OCI-LY1 (cell line): ENCODE data around the gene CCDC14.

Experiments
- H2AFZ ChIP-seq: fragments of 200-600 bp; sonication (generic), shearing (Covaris generic); 2 replicates; pipeline ENCODE4 v1.6.0; 2014; ENCODE audit warnings: antibody characterized with exemption, mild to moderate bottlenecking, low read length
- H3F3A ChIP-seq: fragments of 200-600 bp; sonication (generic), shearing (Covaris generic); 2 replicates; pipeline ENCODE4 v1.6.0; 2014; ENCODE audit warnings: mild to moderate bottlenecking, antibody characterized with exemption, low read length, moderate library complexity; ENCODE audit not compliant: insufficient read depth
- H3K27ac ChIP-seq: fragments of 200-600 bp; sonication (generic); 2 replicates; pipeline ENCODE4 v1.5.1; 2014; ENCODE audit warnings: low read length, mixed run types, mild to moderate bottlenecking, low read depth; ENCODE audit not compliant: poor library complexity, severe bottlenecking
- H3K27me3 ChIP-seq: fragments of 200-600 bp; sonication (generic); 2 replicates; pipeline ENCODE4 v1.6.0; 2014; ENCODE audit warnings: antibody characterized with exemption, mild to moderate bottlenecking, low read length, moderate library complexity; ENCODE audit not compliant: insufficient read depth
- H3K36me3 ChIP-seq: fragments of 200-600 bp; sonication (generic); 2 replicates; pipeline ENCODE4 v1.6.1; 2014; ENCODE audit warnings: mild to moderate bottlenecking, antibody characterized with exemption, low read length, moderate library complexity, mixed read lengths; ENCODE audit not compliant: insufficient read depth
- H3K4me1 ChIP-seq: fragments of 200-600 bp; sonication (generic); 2 replicates; pipeline ENCODE4 v1.5.1; 2014; ENCODE audit warnings: mild to moderate bottlenecking, low read length, moderate library complexity; ENCODE audit not compliant: insufficient read depth, severe bottlenecking
- H3K4me2 ChIP-seq: fragments of 200-600 bp; sonication (generic), shearing (Covaris generic); 2 replicates; pipeline ENCODE4 v1.6.1; 2014; ENCODE audit warnings: low read length
- H3K4me3 ChIP-seq: fragments of 200-600 bp; sonication (generic); 2 replicates; pipeline ENCODE4 v1.5.1; 2014; ENCODE audit warnings: low read length, low read depth, mild to moderate bottlenecking, mixed read lengths; ENCODE audit not compliant: poor library complexity, severe bottlenecking
- H3K79me2 ChIP-seq: fragments of 200-600 bp; shearing (Covaris generic); 2 replicates; pipeline ENCODE4 v1.6.1; 2016; ENCODE audit warnings: mixed run types, low read length, mixed read lengths; ENCODE audit not compliant: insufficient read depth
- H3K9ac ChIP-seq: fragments of 200-600 bp; sonication (generic), shearing (Covaris generic); 2 replicates; pipeline ENCODE4 v1.6.1; 2014; ENCODE audit warnings: mild to moderate bottlenecking, low read length, mixed read lengths
- H3K9me2 ChIP-seq: fragments of 200-600 bp; sonication (generic), shearing (Covaris generic); 2 replicates; pipeline ENCODE4 v1.6.1; 2014; ENCODE audit warnings: low read depth, mild to moderate bottlenecking, low read length, mixed read lengths
- H3K9me3 ChIP-seq: fragments of 200-600 bp; shearing (Covaris generic); 2 replicates; pipeline ENCODE4 v1.6.1; 2014; ENCODE audit warnings: low read length, mixed read lengths
- H4K20me1 ChIP-seq: fragments of 200-600 bp; sonication (generic), shearing (Covaris generic); 2 replicates; pipeline ENCODE4 v1.6.0; 2016; ENCODE audit warnings: mild to moderate bottlenecking, low read length; ENCODE audit not compliant: insufficient read depth
- EZH2 ChIP-seq: fragments of 200-600 bp; sonication (generic), shearing (Covaris generic); IDR thresholded peaks from 2 replicates; pipeline ENCODE4 v1.8.0; 2017; ENCODE audit warnings: borderline replicate concordance, mixed run types, mild to moderate bottlenecking, antibody characterized with exemption, low read length, moderate library complexity, mixed read lengths
- TF ChIP-seq, protein P1 (sequence below): fragments of 200-600 bp; sonication (generic), shearing (Covaris generic); IDR thresholded peaks from 2 replicates; pipeline ENCODE4 v1.5.1; 2017; ENCODE audit warnings: mild to moderate bottlenecking, antibody characterized with exemption, low read length, moderate library complexity, mixed read lengths

Gene CCDC14

DNA sequence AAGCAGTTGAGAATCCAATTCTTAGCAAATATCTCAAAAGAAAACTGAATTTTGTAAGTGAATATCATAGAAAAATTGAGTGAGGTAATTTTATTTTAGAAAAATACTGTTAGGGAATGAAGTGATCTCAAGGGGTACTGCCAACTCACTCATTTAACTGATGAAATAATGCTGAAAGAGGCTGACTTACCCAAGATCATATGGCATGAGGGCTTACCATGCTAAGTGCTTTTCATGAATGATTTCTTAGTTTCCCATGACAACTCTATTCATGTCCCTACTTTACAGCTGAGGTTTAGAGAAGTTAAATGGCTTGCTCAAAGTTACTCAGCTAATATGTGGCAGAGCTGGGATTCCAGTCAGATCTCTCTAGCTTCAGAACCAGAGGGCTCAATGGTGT lies 30.6 kb downstream of the CCDC14 start:
- Histone ChIP-seq H3K9me2 (no peaks in the 10 kb centered on the region), H2AFZ (no peak overlapping the region), H3K9me3 (no peaks in the 10 kb centered on the region), H3K4me1 (no peaks in the 10 kb centered on the region), H4K20me1 (no peaks in the 10 kb centered on the region), H3F3A (no peaks in the 10 kb centered on the region; the same call in 1 of the 2 replicates), H3K27ac (no peak overlapping the region), H3K79me2 (no peaks in the 10 kb centered on the region), H3K27me3 (no peaks in the 10 kb centered on the region), H3K4me2 (no peak overlapping the region), H3K9ac (no peak overlapping the region), H3K4me3 (no peak overlapping the region), H3K36me3 (peaks cover 68% of the 10 kb centered on the region)
- TF ChIP-seq EZH2, result no peak
- TF ChIP-seq, protein P1, sequence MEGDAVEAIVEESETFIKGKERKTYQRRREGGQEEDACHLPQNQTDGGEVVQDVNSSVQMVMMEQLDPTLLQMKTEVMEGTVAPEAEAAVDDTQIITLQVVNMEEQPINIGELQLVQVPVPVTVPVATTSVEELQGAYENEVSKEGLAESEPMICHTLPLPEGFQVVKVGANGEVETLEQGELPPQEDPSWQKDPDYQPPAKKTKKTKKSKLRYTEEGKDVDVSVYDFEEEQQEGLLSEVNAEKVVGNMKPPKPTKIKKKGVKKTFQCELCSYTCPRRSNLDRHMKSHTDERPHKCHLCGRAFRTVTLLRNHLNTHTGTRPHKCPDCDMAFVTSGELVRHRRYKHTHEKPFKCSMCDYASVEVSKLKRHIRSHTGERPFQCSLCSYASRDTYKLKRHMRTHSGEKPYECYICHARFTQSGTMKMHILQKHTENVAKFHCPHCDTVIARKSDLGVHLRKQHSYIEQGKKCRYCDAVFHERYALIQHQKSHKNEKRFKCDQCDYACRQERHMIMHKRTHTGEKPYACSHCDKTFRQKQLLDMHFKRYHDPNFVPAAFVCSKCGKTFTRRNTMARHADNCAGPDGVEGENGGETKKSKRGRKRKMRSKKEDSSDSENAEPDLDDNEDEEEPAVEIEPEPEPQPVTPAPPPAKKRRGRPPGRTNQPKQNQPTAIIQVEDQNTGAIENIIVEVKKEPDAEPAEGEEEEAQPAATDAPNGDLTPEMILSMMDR, result no peak

DNA sequence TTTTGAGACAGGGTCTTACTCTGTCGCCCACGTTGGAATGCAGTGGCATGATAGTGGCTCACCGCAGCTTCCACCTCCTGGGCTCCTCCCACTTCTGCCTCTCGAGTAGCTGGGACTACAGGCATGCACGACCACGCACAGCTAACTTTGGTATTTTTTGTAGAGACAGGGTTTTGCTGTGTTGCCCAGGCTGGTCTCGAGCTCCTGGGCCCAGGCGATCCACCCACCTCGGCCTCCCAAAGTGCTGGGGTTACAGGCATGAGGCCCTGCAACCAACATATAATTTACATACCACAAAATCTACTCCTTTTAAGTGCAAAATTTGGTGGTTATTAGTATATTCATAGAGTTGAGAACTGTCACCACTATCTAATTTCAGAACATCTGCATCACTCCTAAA lies 31.7 kb downstream of the CCDC14 start:
- no peaks in the 10 kb centered on the region for H3K9me2 ChIP-seq
- H2AFZ ChIP-seq, result no peak overlapping the region
- peaks cover 75% of the 10 kb centered on the region for H3K36me3 ChIP-seq
- no peak overlapping the region for H3K4me3 ChIP-seq
- H3K4me2 ChIP-seq, result no peak overlapping the region
- no peak overlapping the region for H3K9ac ChIP-seq
- no peak overlapping the region for H3K27ac ChIP-seq
- TF ChIP-seq, protein P1, result no peak
- TF ChIP-seq EZH2, result no peak
- H3K9me3 ChIP-seq, result no peaks in the 10 kb centered on the region
- no peaks in the 10 kb centered on the region for H3K79me2 ChIP-seq
- H4K20me1 ChIP-seq, result no peaks in the 10 kb centered on the region
- no peaks in the 10 kb centered on the region; the same call in 1 of the 2 replicates for H3F3A ChIP-seq
- H3K27me3 ChIP-seq, result no peaks in the 10 kb centered on the region
- no peaks in the 10 kb centered on the region for H3K4me1 ChIP-seq

DNA sequence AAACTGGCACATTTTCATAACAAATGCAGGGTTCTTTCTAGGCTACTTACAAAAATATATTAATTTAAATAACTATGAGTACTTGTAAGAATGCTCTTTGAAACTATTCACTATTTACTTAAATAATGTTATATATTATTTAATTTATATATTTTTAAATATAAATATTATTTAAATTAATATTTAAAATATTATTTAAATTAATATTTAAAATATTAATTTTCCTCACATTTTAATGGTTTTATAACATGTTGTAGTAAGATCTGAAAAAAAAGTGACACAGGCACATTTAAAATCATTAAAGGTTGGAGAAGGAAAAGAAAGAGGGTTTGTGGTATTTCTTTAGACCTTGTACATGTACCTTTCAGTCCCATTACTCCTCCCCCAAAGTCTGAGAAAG lies 34.6 kb downstream of the CCDC14 start:
- no peaks in the 10 kb centered on the region for H3K27me3 ChIP-seq
- H3K4me1 ChIP-seq, result no peaks in the 10 kb centered on the region
- H2AFZ ChIP-seq, result no peak overlapping the region
- no peaks in the 10 kb centered on the region for H4K20me1 ChIP-seq
- TF ChIP-seq, protein P1, result no peak
- TF ChIP-seq EZH2, result no peak
- no peak overlapping the region for H3K27ac ChIP-seq
- H3K79me2 ChIP-seq, result no peaks in the 10 kb centered on the region
- H3K9ac ChIP-seq, result no peak overlapping the region
- no peaks in the 10 kb centered on the region; the same call in 1 of the 2 replicates for H3F3A ChIP-seq
- H3K36me3 ChIP-seq, result peaks cover 78% of the 10 kb centered on the region
- H3K4me2 ChIP-seq, result no peak overlapping the region
- peaks cover 7% of the 10 kb centered on the region for H3K9me3 ChIP-seq
- no peak overlapping the region for H3K4me3 ChIP-seq
- H3K9me2 ChIP-seq, result no peaks in the 10 kb centered on the region
